ENCODE measurements around the gene S100A6.

S100A6 gene

DNA sequence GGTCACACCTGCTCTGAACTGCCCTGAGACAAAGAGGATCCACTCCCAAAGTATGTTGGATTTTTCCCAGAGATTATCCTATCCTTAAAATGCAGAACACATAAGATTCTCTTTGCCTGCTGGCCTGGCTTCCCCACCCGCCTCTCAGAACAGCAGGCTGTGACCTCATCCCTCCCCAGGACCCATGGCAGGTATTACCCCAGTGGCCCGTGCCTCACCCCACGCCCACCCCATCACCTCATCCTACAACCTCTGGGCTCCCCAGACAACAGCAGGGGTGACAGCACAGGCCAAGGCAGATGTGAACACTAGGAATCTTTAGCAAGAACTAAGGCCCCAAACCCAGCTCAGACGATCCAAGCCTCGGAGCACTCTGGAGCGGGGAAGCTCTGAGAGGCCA, 40.3 kb downstream of the S100A6 start:
- Histone ChIP-seq H3K36me3 (ENCODE audit: low read length) (no peaks in the 10 kb centered on the region), H3K79me2 (ENCODE audit: insufficient read depth, low read length) (no peaks in the 10 kb centered on the region), H3K9me2 (replicated peaks; ENCODE audit: insufficient read depth, low read length) (no peaks in the 10 kb centered on the region), H3K27me3 (ENCODE audit: low read length) (no peaks in the 10 kb centered on the region), H3K4me3 (ENCODE audit: insufficient read depth, low read length, poor library complexity, severe bottlenecking) (no peak overlapping the region), H3K27ac (ENCODE audit: low read depth, low read length) (no peak overlapping the region), H4K20me1 (ENCODE audit: low read depth, low read length) (no peaks in the 10 kb centered on the region), H3F3A (ENCODE audit: insufficient read depth) (no peaks in the 10 kb centered on the region), H3K4me2 (ENCODE audit: low read depth, low read length, poor library complexity, severe bottlenecking) (no peak overlapping the region), H3K9me3 (ENCODE audit: insufficient read depth, low read length) (no peaks in the 10 kb centered on the region), H3K9ac (ENCODE audit: low read length) (no peak overlapping the region), H2AFZ (ENCODE audit: low read depth, low read length, severe bottlenecking) (no peak overlapping the region)
- TF ChIP-seq EZH2phosphoT487 (conservative IDR thresholded peaks at IDR 0.05; ENCODE audit: low read length): no peak

GRCh38 chr1:153494976-153495535, 40.7 kb downstream of the S100A6 start:
- Histone ChIP-seq H3K9me2 (replicated peaks; ENCODE audit: insufficient read depth, low read length) (no peaks in the 10 kb centered on the region), H3K9me3 (ENCODE audit: insufficient read depth, low read length) (no peaks in the 10 kb centered on the region), H3F3A (ENCODE audit: insufficient read depth) (no peaks in the 10 kb centered on the region), H3K4me3 (ENCODE audit: insufficient read depth, low read length, poor library complexity, severe bottlenecking) (no peak overlapping the region), H3K79me2 (ENCODE audit: insufficient read depth, low read length) (no peaks in the 10 kb centered on the region), H3K27me3 (ENCODE audit: low read length) (no peaks in the 10 kb centered on the region), H3K9ac (ENCODE audit: low read length) (no peak overlapping the region), H4K20me1 (ENCODE audit: low read depth, low read length) (no peaks in the 10 kb centered on the region), H3K4me2 (ENCODE audit: low read depth, low read length, poor library complexity, severe bottlenecking) (no peak overlapping the region), H3K27ac (ENCODE audit: low read depth, low read length) (no peak overlapping the region), H3K36me3 (ENCODE audit: low read length) (no peaks in the 10 kb centered on the region), H2AFZ (ENCODE audit: low read depth, low read length, severe bottlenecking) (no peak overlapping the region)
- TF ChIP-seq EZH2phosphoT487 (conservative IDR thresholded peaks at IDR 0.05; ENCODE audit: low read length) (no peak), CTCF (IDR thresholded peaks at IDR 0.05; ENCODE audit: insufficient read depth, low read length, poor library complexity, severe bottlenecking) (peak; percentile 99)

GRCh38 chr1:153493343-153493960, 42.3 kb downstream of the S100A6 start:
- Histone ChIP-seq H3F3A (ENCODE audit: insufficient read depth) (no peaks in the 10 kb centered on the region), H3K4me2 (ENCODE audit: low read depth, low read length, poor library complexity, severe bottlenecking) (no peak overlapping the region), H3K9me3 (ENCODE audit: insufficient read depth, low read length) (no peaks in the 10 kb centered on the region), H3K27me3 (ENCODE audit: low read length) (no peaks in the 10 kb centered on the region), H3K9ac (ENCODE audit: low read length) (no peak overlapping the region), H3K4me3 (ENCODE audit: insufficient read depth, low read length, poor library complexity, severe bottlenecking) (no peak overlapping the region), H3K79me2 (ENCODE audit: insufficient read depth, low read length) (no peaks in the 10 kb centered on the region), H3K9me2 (replicated peaks; ENCODE audit: insufficient read depth, low read length) (no peaks in the 10 kb centered on the region), H3K36me3 (ENCODE audit: low read length) (no peaks in the 10 kb centered on the region), H2AFZ (ENCODE audit: low read depth, low read length, severe bottlenecking) (no peak overlapping the region), H4K20me1 (ENCODE audit: low read depth, low read length) (no peaks in the 10 kb centered on the region), H3K27ac (ENCODE audit: low read depth, low read length) (no peak overlapping the region)
- TF ChIP-seq EZH2phosphoT487 (conservative IDR thresholded peaks at IDR 0.05; ENCODE audit: low read length) (no peak), CTCF (IDR thresholded peaks at IDR 0.05; ENCODE audit: insufficient read depth, low read length, poor library complexity, severe bottlenecking) (no peak)

DNA sequence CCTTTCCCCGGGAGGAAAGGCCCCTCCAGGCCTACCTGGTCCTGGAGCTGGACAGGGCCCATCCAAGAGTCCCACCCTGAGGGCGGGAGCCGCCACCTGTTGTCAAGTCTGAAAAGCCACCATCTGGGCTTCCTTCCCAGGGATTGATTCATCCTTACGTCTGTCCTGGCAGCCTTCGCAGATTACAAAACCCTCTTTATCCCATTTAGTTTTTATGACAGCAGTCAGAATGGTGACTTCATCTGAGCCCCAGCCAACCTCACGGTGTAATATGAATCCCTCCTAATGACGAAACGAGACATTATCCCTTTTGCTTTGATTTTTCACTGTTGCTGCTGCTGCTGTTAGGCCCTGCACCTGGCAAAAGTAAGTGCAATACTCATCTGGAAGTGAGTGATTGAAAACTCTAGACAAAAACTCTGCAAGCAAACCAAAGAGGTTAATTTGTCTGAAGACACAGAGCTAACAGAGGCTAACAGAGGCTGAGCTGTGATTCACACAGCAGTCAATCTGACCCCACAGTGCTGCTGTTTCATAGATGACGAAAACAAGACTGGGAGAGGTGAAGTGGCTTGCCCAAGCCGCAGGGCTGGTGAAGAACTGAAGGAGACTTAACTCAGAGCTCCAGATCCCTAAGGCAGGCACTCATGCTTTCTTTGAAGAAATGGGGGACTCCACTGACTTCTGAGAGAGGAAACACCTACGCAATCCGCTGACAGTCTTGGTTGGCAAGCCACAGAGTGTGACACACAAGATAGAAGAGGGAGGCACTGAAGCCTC, 45.3 kb downstream of the S100A6 start:
- Histone ChIP-seq H3K9ac (ENCODE audit: low read length) (no peak overlapping the region), H3K4me3 (ENCODE audit: insufficient read depth, low read length, poor library complexity, severe bottlenecking) (no peak overlapping the region), H3K9me3 (ENCODE audit: insufficient read depth, low read length) (no peaks in the 10 kb centered on the region), H3K79me2 (ENCODE audit: insufficient read depth, low read length) (no peaks in the 10 kb centered on the region), H3K36me3 (ENCODE audit: low read length) (no peaks in the 10 kb centered on the region), H4K20me1 (ENCODE audit: low read depth, low read length) (no peaks in the 10 kb centered on the region), H2AFZ (ENCODE audit: low read depth, low read length, severe bottlenecking) (no peak overlapping the region), H3K4me2 (ENCODE audit: low read depth, low read length, poor library complexity, severe bottlenecking) (no peak overlapping the region), H3K27me3 (ENCODE audit: low read length) (no peaks in the 10 kb centered on the region), H3K27ac (ENCODE audit: low read depth, low read length) (no peak overlapping the region), H3F3A (ENCODE audit: insufficient read depth) (no peaks in the 10 kb centered on the region), H3K9me2 (replicated peaks; ENCODE audit: insufficient read depth, low read length) (no peaks in the 10 kb centered on the region)
- TF ChIP-seq EZH2phosphoT487 (conservative IDR thresholded peaks at IDR 0.05; ENCODE audit: low read length) (no peak), CTCF (IDR thresholded peaks at IDR 0.05; ENCODE audit: insufficient read depth, low read length, poor library complexity, severe bottlenecking) (no peak)
